HG02852 (cell line): ENCODE results near the gene PAX7.
"Not testable (repeated sequence)": the region's sequence is repeated elsewhere in the genome, so short reads cannot be mapped to it uniquely, and the experiment has no call there.

Experiments
- ATAC-seq: cut with Tn5 transposase; IDR thresholded peaks from one replicate; pipeline ENCODE4 v1.9.1; 2021; ENCODE audit warnings: mild to moderate bottlenecking, moderate library complexity; ENCODE audit not compliant: unreplicated experiment

PAX7 gene

DNA sequence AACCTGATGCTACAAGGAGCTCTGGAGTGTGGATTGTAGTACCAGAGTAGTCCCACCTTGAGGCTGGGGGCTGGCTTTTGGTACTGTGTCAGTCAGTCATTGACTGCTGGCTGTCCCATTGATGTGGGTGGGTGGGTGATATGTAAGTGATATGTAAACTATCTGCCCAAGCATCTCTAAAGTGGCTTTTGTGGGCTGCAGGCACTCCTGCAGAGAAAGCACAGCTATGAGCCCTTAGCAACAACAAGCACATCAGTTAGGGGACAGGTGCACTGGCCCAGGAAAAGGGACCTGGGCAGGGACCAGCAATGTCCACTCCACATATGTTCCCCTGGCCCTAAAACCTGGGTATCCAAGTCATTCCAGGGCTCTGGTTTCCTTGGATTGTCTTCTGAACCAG lies 118.9 kb downstream of the PAX7 start:
- no peak for ATAC-seq

- ATAC-seq, result no peak
Measured at GRCh38 chr1:18750600-18750999, 120.0 kb downstream of the PAX7 start.

DNA sequence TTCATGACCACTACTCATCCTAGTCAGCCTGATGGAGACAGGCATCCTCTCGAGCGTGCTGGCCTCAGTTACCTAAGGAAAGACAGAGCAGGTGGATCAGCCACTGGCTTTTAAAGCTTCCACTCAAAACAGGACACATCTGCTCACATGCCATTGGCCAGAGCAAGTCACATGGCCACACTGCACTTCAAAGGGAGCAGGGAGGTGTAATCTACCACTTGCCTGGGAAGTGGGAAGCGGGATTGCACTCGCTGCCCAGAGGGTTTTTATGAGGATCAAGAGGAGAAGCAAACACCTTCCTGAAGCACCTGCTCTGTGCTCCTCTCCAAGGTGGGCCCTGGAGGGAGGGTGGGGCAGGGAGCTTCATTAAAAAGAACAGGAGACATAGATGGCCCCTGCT lies 120.8 kb downstream of the PAX7 start:
- no peak for ATAC-seq

GRCh38 chr1:18752409-18752808 lies 121.8 kb downstream of the PAX7 start:
- ATAC-seq, result no peak

DNA sequence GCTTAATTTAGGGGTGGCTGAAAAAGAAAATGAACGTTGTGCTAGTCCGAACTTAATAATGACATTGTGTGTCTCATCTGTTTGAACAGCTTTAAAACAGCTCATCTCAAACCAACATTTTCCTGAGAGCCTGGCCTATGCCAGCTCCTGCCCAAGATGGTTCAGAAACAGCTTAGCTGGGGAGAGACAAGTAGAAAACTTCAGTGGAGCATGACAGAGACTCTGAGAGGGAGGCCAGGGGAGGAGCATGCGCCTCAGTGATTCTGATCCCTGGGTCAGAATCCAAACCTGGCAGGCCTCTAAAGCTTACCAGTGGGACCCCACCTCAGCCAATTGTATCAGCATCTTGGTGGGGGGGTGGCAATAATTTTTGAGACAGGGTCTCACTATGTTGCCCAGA lies 129.5 kb downstream of the PAX7 start:
- no peak for ATAC-seq

DNA sequence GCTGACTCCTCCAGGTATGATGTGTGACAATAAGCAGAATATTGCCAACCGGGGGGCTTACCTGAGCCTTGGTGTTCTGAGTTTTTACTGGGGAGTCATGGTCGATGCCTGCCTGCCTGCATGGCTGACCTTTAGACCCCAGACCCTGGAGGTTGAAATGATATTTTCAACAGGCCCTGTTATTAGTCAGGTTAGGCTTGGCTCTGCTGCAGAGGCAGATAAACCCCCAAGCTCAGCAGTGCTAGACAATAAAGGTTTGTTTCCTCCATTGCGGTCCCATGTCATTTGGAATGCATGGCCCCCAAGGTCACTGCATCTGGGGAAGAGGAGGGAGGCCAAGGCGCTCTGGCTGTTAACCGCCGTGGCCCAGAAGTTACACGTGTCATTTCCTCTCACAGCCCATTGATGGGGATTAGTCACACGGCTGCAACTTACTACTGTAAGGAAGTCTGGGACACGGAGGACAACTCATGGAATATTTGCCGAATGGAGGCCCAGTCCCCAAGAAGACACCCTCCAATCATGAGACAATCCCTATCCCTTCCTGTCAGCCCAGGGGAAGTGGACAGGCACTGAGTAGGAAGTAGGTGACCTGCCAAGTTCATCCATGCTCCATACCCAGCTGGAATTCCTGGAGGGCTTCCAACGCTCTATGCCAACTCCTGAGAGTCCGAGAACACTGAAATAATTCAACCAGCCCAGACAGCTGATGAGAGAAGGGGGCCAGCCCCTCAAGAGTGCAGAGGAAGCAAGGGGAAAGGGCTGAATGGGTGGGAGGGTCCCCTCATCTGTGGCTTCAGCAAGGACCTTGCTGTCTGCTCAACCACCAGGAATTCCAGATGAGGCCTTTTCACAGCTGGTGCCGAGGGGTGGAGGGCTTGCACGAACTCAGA lies 131.5 kb downstream of the PAX7 start:
- no peak for ATAC-seq

GRCh38 chr1:18764362-18764761 lies 133.7 kb downstream of the PAX7 start:
- no peak for ATAC-seq

DNA sequence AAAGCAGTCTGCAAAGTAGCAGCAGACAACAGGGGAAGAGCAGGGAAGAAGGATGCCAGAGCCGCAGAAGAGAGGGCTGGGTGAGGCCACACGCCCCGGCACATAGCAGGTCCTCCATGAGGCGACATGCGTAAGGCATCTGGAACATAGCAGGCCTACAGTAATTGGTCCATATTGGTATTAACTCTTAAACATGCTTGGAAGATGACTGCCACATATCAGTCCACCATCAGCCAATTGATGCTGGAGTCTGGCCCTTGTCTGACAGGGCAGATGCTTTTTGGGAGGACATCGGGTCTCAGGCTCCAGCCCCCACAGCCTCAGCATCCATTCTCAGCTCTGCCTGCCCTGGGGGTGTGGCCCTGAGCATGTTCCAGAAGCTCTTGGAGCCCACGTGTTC lies 135.1 kb downstream of the PAX7 start:
- ATAC-seq, result no peak

DNA sequence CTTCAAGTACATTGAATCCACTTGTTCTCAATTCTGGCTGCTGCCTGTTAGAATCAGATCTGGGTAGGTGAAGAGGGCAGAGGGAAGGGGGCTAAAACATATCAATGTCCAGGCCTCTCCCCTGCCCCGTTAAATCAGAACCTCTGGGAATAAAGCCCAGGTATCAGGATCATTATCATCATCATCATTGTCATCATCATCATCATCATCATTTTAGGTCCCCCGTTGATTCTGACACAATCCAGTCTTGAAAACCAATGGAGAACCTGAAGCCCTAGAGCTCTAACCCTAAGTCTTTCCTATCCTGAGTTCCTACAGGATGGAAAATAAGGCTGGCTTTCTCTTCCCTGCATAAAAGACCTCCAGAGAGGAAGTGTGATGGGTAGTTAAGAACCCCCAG lies 135.7 kb downstream of the PAX7 start:
- ATAC-seq, result no peak

DNA sequence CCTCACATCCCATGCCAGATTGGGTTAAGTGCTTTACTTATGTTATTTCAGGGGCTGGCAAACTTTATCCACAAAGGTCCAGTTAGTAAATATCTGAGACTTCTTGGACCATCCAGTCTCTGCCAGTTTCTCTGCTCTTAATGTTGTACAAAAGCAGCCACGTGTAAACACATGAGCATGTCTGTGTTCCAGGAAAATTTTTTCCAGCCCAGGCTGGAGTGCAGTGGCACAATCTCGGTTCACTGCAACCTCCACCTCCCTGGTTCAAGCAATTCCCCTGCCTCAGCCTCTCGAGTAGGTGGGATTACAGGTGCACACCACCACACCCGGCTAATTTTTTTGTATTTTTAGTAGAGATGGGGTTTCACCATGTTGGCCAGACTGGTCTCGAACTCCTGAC lies 136.9 kb downstream of the PAX7 start:
- ATAC-seq, result not testable (repeated sequence)

DNA sequence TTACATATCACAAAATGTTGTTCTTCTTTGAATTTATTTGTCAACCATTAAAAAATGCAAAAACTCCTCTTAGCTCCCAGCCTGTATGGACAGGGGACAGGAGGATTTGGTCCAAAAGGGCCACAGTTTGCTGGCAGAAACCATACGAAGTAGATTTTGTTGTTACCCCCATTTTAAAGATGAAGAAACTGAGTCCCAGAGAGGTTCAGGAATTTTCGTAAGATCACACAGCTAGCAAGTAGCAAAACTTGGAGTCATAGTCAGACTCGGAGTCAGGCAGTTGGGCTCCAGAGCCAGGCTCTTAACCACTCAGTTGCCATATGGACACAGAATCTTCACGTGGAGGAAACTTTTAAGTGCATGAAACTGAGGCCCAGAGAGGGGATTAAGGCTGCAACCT lies 137.4 kb downstream of the PAX7 start:
- no peak for ATAC-seq

GRCh38 chr1:18769140-18769539 lies 138.5 kb downstream of the PAX7 start:
- no peak for ATAC-seq

GRCh38 chr1:18770799-18771198 lies 140.2 kb downstream of the PAX7 start:
- no peak for ATAC-seq

- ATAC-seq, result no peak
Measured at GRCh38 chr1:18773753-18774152, 143.1 kb downstream of the PAX7 start.

- ATAC-seq, result no peak
Measured at GRCh38 chr1:18775341-18775740, 144.7 kb downstream of the PAX7 start.

DNA sequence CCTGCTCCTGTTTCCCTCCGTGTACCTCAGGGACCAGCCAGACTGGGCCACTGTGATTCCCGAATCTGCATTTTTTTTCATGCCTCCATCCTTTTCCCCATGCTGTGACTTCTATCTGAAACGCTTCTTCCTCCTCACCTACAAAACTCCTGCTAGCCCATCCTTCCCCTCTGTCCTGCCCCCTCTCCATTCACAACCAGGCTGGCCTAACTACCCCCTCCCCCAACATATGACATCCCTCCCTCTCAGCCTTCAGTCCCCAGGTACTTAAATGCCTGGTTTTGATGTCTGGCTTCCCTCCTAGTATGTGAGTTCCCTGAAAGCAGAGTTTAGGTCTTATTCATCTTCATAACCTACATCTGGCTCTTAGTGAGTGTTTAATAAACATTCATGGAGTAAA lies 146.1 kb downstream of the PAX7 start:
- ATAC-seq, result no peak

DNA sequence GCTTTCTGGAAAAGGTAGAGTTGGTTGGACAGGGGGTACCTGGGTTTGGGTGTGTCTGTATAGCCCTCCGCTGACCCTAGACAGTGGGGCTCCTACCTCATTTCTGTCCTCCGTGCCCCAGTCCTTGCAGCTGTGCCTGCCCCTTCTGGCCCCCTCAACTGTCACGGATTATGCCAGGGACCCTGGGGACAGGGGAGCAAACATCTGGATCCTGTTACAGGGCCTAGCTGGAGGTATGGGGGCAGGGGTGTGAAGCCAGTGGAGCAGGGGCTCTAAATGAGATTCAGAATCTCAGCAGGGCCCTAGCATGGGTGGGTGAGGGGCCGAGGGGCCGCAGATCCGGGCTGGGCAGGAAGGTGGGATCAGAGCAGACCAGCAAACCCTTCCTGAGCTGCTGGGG lies 147.8 kb downstream of the PAX7 start:
- ATAC-seq, result no peak

DNA sequence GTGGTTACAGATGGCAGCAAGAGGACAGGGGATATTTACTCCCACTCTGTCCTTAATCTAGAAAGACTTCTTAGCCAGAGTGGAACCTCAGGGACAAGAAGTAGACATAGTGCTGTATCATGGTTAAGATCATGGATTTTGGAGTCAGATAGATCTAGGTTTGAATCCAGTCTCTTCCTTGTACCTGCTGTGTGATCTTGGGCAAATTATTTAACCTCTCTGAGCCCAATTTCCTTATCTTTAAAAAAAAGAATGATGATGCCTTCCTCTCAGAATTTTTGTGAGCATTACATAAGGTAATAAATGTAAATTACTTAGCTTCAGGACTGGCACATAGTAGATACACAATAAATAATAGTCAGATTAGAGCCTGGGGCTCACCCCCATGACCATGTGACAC lies 150.4 kb downstream of the PAX7 start:
- no peak for ATAC-seq

- no peak for ATAC-seq
Measured at GRCh38 chr1:18783705-18784481, 153.2 kb downstream of the PAX7 start.

DNA sequence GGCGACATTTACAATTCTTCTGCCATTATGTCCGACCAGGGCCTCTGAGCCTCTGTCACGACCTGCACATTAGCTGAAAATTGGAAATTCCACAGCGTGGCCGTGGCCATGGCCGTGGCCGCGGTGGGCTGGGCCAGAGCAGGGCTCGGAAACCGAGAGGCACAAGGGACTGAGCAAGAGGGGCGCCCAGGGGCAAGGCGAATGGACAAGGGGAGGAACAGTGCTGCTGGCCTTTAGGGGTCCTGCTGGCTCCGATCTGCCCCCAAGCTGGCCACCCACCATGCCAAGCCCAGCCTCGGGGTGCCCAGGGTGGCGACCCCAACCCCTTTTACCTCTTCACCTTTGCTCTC lies 153.8 kb downstream of the PAX7 start:
- ATAC-seq, result no peak

DNA sequence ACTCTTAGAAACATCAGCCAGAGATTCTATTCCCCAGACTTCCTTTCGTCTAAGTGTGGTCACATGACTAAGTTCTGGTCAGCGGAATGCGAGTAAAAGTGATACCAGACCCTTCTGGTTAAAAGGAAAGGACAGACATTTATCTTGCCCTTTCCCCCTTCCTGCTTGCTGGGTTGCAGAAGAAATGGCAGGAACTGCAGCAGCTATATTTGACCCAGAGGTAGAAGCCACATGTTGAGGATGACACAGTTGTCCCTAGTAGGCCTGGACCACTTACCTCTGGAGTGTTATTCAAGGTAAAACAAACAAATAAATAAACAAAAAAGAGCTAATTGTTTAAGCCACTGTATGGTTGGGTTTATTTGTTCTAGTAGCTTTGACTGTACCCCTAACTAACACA lies 155.5 kb downstream of the PAX7 start:
- ATAC-seq, result no peak

DNA sequence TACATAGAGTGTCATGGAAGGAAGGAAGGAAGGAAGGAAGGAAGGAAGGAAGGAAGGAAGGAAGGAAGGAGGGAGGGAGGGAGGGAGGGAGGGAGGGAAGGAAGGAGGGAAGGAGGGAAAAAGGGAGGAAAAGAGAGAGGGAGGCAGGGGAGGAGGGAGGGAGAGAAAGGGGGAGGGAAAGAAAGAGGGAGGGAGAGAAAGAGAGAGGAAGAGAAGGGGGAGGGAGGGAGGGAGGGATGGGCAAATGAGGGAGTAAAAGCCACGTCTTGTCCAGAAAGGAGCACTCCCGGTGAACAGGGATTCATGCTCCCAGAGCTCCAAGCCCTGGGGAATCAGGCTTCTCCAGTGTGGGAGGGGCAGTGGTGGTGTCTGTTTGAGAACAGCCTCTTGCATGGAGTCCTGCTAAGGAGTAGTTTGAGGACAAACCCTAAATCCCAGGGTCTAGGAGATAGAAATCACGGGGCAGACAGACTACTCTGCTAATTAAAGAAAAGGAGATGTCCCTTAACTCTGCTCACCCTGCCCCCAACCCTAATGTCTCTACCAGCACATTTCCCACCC lies 157.3 kb downstream of the PAX7 start:
- no peak for ATAC-seq
